IPS-15b (cell line): Measurements from ENCODE around the gene NME7.

Experiments
- H3K27me3 ChIP-seq: one replicate; pipeline ENCODE4 v1.6.1; 2013; ENCODE audit warnings: low read length; ENCODE audit not compliant: control insufficient read depth, insufficient read depth
- H3K36me3 ChIP-seq: one replicate; pipeline ENCODE4 v1.6.1; 2013; ENCODE audit warnings: low read length; ENCODE audit not compliant: control insufficient read depth, insufficient read depth
- H3K4me1 ChIP-seq: one replicate; pipeline ENCODE4 v1.6.1; 2013; ENCODE audit warnings: mild to moderate bottlenecking, low read length; ENCODE audit not compliant: control insufficient read depth, insufficient read depth
- H3K4me3 ChIP-seq: one replicate; pipeline ENCODE4 v1.5.1; 2013; ENCODE audit warnings: low read depth, low read length
- H3K9ac ChIP-seq: one replicate; pipeline ENCODE4 v1.6.1; 2013; ENCODE audit warnings: low read depth, mild to moderate bottlenecking, low read length
- H3K9me3 ChIP-seq: one replicate; pipeline ENCODE4 v1.6.1; 2013; ENCODE audit warnings: mild to moderate bottlenecking, low read length; ENCODE audit not compliant: control insufficient read depth, insufficient read depth

NME7 gene

DNA sequence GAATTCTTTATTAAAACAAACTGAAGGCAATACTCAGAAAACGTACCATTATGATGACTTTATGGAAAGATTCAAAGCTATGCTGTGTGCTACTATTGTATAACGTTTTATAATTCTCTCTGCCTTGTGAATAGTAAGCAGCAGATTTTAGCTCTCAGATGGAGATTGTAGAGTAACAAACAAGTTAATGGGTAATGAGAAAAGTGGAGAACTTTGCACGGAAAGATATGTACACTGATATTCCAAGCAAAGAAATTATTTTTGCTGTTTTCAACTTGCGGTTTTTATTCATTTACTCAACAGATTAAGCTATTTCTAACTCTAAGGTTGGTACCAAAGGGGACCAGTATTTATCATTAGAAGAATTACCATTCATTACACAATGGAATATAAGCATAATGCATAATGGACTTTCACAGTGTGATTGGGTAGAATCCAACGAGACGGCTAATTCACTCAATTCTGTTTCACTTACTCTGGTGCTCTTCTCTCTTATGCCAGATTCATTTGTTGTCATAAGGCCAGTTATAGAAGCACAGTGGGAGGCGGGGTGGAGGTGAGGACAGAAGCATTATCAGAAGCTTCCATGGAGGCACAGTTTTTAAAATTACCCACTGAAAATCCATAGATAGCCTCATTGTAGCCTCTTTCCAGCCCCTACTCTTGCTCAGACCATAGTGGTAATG lies 222.5 kb downstream of the NME7 start:
- Histone ChIP-seq H3K4me3 (no peak overlapping the region), H3K36me3 (no peaks in the 10 kb centered on the region), H3K4me1 (no peaks in the 10 kb centered on the region), H3K9me3 (no peaks in the 10 kb centered on the region), H3K27me3 (no peaks in the 10 kb centered on the region), H3K9ac (no peak overlapping the region)

DNA sequence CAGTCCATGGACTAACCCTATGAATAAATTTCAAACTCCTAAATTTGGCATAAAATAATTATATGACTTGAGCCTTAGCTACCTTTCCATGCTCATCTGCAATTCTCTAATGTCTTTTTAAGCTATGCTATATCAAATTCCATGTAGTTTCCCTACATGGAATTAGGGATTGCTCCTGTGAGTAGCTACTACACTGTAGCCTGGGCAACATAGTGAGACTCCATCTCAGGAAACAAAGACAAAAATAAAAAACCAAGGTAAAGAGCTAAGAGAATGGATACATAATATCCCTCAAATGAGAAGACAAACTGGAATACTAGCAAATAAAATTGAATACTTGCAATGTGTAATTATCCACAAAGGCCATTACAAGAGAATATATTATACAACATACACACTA lies 223.6 kb downstream of the NME7 start:
- Histone ChIP-seq H3K27me3 (no peaks in the 10 kb centered on the region), H3K36me3 (no peaks in the 10 kb centered on the region), H3K4me3 (no peak overlapping the region), H3K9ac (no peak overlapping the region), H3K4me1 (no peaks in the 10 kb centered on the region), H3K9me3 (no peaks in the 10 kb centered on the region)

DNA sequence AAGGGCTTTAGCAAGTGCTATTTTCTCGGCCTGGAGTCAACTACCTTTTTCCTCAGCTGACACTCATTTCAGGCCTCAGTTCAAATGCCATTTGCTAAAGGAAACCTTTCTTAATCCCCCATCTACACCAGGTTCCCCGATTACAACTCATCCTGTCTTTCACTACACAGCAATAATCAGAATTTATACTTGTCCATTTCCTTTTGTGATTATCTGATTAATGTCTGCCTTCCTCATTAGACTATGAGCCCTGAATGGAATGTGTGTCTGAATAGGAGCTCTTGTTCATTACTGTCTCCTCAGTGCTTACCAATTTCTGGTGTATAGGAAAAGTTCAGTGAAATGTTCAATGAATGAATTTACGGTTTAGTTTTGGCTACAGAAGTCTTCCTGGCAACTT lies 224.3 kb downstream of the NME7 start:
- H3K27me3 ChIP-seq = no peaks in the 10 kb centered on the region
- no peak overlapping the region for H3K9ac ChIP-seq
- H3K4me3 ChIP-seq = no peak overlapping the region
- no peaks in the 10 kb centered on the region for H3K9me3 ChIP-seq
- H3K4me1 ChIP-seq = no peaks in the 10 kb centered on the region
- no peaks in the 10 kb centered on the region for H3K36me3 ChIP-seq

DNA sequence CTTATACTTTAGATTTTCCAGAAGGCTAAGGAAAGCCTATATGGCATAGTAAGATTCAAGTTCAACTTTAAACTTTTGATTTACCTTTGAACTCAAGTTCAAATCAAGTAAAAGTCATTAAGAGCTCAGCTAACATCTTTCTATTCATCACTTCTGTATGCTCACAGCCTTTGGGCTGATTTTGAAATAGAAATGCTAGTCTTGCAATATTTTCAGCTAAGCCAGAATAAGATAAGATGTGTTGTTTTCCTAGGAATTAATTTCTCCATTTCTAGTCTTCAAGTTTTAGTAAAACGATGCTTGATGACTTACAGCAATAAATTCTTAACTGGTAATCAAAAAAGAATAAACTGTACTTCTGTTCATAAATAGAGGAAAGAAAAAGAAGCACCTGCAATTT lies 225.5 kb downstream of the NME7 start:
- Histone ChIP-seq H3K9me3 (no peaks in the 10 kb centered on the region), H3K4me3 (no peak overlapping the region), H3K9ac (no peak overlapping the region), H3K36me3 (no peaks in the 10 kb centered on the region), H3K27me3 (no peaks in the 10 kb centered on the region), H3K4me1 (no peaks in the 10 kb centered on the region)

DNA sequence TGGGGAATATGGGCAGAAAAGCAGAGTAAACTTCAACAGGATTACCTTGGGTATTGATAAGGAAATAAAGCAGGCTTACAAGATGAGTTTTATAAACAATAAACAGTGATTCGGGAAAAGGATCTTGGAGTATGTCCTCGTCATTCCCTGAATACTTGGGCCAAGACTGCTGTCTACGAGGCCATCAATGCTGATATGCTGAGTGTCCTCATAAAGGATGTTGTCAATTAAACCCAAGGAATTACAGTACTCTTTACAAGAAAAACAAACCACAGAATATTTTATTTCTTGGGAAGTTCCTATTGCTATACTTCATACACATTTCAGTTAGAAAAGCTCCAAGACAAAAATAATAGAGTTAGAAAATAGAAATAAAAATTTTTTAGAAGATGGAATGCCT lies 226.2 kb downstream of the NME7 start:
- H3K4me3 ChIP-seq = no peak overlapping the region

DNA sequence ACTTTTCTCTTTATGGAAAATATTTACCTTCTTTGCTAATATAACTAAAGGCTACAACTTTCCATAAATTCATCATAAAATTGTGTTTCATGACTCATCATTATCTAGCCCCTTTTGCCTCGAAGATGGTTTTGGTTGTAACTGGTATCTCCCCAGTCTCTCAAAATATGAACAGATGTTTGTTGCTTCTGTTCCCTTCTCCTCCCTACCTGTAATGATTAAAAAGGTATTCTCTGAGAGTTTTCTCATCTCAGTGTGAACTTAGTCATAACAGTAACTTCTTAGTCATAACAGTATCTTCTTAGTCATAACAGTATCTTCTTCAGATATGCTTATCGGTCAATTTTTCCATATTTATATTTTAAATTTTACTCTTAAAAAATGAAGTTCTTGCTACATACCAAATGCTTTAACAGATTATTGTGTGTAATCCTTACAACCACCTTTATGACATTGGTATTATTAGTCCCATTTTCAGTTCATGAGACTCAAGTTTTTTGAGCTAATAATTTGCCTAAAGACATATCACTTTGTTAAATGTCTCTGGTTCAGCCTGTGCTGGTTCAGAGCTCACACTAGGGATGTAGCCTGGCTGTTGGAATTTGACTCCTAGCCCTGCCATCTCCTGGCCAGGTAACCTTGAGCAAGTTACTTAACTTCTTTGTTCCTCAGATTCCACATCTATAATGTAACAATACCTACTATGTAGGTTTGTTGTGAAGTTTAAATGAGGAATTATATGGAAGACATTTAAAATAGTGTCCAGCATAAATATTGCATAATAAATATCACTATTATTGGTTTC lies 228.5 kb downstream of the NME7 start:
- Histone ChIP-seq H3K9ac (no peak overlapping the region), H3K9me3 (no peaks in the 10 kb centered on the region), H3K4me3 (no peak overlapping the region), H3K36me3 (no peaks in the 10 kb centered on the region), H3K4me1 (no peaks in the 10 kb centered on the region), H3K27me3 (no peaks in the 10 kb centered on the region)

More for the DNA sequence above, 226.2 kb downstream of the NME7 start:
- no peaks in the 10 kb centered on the region for H3K9me3 ChIP-seq
- no peaks in the 10 kb centered on the region for H3K27me3 ChIP-seq
- H3K9ac ChIP-seq = no peak overlapping the region
- H3K4me1 ChIP-seq = no peaks in the 10 kb centered on the region
- no peaks in the 10 kb centered on the region for H3K36me3 ChIP-seq

DNA sequence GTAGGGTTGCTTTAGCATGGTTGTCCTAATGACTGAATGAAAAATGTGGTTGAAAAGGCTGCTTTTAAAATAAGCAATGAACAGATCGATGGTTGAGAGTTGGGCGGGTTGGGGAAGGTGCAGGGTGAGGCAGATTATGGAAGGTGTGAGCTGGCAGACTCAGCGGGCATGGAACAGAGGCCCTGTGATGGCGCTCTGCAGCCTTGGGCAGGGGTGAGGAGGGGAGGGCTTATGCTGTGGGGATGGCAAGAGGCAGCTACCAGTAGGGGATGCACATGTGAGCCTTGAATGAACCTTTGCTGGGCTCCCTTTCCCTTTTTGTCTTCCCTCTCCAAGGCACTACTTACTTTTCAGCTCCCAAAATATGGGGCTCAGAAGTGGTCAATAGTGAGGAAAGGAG lies 230.2 kb downstream of the NME7 start:
- H3K4me1 ChIP-seq = peaks cover 4% of the 10 kb centered on the region
- H3K27me3 ChIP-seq = no peaks in the 10 kb centered on the region
- no peak overlapping the region for H3K4me3 ChIP-seq
- no peaks in the 10 kb centered on the region for H3K36me3 ChIP-seq
- no peaks in the 10 kb centered on the region for H3K9me3 ChIP-seq
- no peak overlapping the region for H3K9ac ChIP-seq

DNA sequence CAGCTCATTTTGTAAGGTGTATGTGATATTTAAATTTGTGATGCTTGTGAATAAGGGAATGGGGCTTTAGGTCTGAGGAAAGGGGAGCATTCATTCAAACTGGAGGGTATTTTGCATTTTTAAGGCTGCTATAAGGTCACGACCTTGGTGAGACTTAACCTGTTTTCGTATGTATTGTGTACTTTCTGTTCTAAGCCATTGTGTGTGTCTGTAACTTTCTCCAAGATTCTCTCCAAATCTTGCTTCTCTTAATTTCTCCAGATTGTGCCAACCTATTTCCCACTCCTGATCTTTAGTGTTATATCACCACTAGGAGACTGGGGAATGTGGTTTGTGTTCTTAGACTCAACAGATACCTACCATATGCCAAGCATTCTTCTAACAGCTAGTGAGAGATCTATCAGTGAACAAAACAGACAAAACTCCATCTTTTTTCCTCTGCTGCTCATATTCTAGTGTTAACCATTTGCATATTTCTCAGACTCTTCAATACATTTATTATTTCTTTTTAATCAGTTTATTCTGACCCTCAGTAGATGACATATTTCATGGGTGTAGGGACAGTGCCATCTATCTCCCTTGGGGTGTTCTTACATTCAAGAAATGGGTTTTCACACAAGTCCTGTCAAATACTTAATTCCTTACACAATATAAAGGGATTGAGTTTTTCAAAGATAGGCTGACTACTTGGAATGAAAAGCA lies 233.6 kb downstream of the NME7 start:
- Histone ChIP-seq H3K36me3 (peaks cover 6% of the 10 kb centered on the region), H3K4me3 (no peak overlapping the region), H3K9me3 (no peaks in the 10 kb centered on the region), H3K9ac (no peak overlapping the region), H3K4me1 (peaks cover 4% of the 10 kb centered on the region), H3K27me3 (no peaks in the 10 kb centered on the region)

DNA sequence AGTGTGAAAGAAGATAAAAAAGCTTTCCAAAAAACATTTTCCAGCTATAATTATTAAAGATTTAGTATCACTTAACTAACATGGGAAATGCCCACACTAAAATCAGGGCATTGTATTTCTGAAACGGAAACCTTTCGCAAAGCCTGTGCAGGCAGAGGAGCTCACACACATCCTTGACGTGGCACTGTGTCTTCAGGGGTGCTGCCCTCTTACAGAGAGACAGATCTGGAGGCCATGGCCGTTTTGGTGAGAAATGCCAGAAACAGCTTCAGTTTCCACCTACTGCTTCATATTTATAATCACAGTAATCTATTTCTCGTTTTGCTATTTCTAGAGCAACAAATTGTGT lies 234.4 kb downstream of the NME7 start:
- Histone ChIP-seq H3K4me3 (no peak overlapping the region), H3K36me3 (peaks cover 6% of the 10 kb centered on the region), H3K4me1 (peaks cover 4% of the 10 kb centered on the region), H3K27me3 (no peaks in the 10 kb centered on the region), H3K9me3 (no peaks in the 10 kb centered on the region), H3K9ac (no peak overlapping the region)

DNA sequence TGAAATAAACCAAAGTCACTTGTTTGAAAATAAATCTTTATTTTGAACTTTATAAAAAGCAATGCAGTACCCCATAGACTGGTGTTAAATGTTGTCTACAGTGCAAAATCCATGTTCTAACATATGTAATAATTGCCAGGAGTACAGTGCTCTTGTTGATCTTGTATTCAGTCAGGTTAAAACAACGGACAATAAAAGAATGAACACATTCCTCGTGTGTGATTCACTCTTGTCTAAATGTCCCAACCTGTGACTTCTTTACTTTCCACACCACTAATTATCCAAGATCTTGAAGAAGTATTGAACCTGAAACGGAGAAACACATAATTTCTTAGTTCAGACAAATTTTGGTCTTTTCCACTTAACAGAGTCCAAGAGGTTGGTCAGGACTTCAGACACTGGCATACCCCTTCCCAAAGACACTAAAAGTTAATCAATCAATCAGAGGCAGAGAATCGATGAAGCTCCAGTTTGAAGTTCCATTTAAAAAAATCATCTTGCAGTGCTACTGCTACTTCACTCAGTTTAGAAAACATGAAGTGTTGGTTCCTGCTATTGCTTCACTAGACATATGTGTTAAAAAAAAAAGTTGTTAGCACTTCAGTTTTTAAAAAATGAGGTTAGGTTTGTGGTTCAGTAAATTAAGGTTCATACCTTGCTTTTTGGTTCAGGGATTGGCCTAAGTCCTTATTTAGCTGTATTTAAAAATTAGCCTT lies 234.9 kb downstream of the NME7 start:
- Histone ChIP-seq H3K4me1 (peaks cover 4% of the 10 kb centered on the region), H3K27me3 (no peaks in the 10 kb centered on the region), H3K4me3 (no peak overlapping the region), H3K9me3 (no peaks in the 10 kb centered on the region), H3K36me3 (peaks cover 6% of the 10 kb centered on the region), H3K9ac (no peak overlapping the region)

DNA sequence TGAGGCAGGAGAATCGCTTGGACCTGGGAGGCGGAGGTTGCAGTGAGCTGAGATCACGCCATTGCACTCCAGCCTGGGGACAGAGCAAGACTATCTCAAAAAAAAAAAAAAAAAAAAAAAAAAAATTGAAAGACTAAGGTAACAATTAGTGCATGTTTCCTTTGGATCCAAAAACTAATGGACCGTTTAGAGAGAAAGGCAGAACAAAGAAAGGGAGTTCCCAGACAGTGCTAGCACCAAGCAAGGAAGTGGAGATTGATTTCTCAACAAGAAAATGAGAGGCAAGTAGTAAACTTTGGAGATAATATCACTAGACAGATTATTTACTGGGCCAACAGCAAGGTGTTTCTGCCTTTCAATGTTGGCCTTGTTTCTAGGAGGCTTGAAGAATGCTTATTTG lies 236.9 kb downstream of the NME7 start:
- H3K27me3 ChIP-seq = no peaks in the 10 kb centered on the region
- H3K4me3 ChIP-seq = no peak overlapping the region
- H3K36me3 ChIP-seq = peaks cover 8% of the 10 kb centered on the region
- H3K9ac ChIP-seq = no peak overlapping the region
- peaks cover 4% of the 10 kb centered on the region for H3K4me1 ChIP-seq
- H3K9me3 ChIP-seq = no peaks in the 10 kb centered on the region
